Neural crest cell (in vitro differentiated cells): ENCODE results near the gene STRN. TPM values are rescaled to one million over a fixed set of nuclear protein-coding genes. Genes with fewer than 3 reads are reported as not detected.

Source experiments
- DNase-seq: peaks from one replicate; pipeline ENCODE4 v3.0.0; 2021; ENCODE audit warnings: low read depth, mixed read lengths, low spot score
- H3K27ac Mint-ChIP-seq: one replicate; pipeline ENCODE4 v1.8.0; 2021; ENCODE audit warnings: mild to moderate bottlenecking, mixed read lengths; ENCODE audit not compliant: unreplicated experiment
- H3K27me3 Mint-ChIP-seq: 2 replicates; pipeline ENCODE4 v1.8.0; 2021; ENCODE audit warnings: low read depth, mild to moderate bottlenecking, mixed read lengths
- H3K36me3 Mint-ChIP-seq: 2 replicates; pipeline ENCODE4 v1.8.0; 2021; ENCODE audit warnings: low read depth, mild to moderate bottlenecking, mixed read lengths
- H3K4me1 Mint-ChIP-seq: 2 replicates; pipeline ENCODE4 v1.8.0; 2021; ENCODE audit warnings: mixed read lengths
- H3K4me3 Mint-ChIP-seq: one replicate; pipeline ENCODE4 v1.8.0; 2021; ENCODE audit warnings: mild to moderate bottlenecking, mixed read lengths
- H3K9me3 Mint-ChIP-seq: 2 replicates; pipeline ENCODE4 v1.8.0; 2021; ENCODE audit warnings: mixed read lengths
- total RNA-seq: library from RNA; stranded (reverse); gene quantifications from 2 replicates; pipeline ENCODE4 v1.2.1, GENCODE V29; 2021
- TF ChIP-seq, protein P1 (sequence below): fragments of 200-600 bp; sonication (generic); conservative IDR thresholded peaks from 2 replicates; pipeline ENCODE4 v1.5.0; 2021; ENCODE audit warnings: antibody characterized with exemption, mild to moderate bottlenecking

The STRN gene
- total RNA-seq, 1 donor from 2014 or later: 27.2 TPM

DNA sequence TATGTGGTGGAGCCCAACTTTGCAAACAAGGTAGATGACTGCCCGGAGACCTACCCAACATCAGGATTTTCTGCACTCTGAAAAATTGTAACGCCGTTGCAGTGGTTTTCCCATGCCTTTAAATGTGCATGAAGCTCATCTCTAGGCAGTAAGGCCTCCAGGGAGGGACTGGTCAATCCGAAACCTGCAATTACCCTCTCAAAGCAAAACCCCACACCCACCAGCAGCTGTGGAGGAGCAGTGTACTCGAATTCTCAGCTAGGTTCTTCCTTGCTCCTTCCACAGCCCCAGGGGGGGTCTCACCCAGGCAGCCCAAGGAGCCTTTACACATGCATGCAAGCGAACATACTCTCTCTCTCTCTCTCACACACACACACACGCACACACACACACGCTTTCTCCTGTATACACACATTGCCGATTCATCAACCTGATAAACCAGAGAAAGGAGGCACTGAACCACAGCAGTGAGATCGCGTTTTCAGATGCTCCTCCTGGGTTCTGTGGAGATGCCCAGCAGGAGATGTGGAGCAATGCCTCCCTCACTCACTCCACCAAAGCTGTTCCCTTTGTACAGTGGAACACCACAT, 160.6 kb downstream of the STRN start:
- TF ChIP-seq, protein P1, sequence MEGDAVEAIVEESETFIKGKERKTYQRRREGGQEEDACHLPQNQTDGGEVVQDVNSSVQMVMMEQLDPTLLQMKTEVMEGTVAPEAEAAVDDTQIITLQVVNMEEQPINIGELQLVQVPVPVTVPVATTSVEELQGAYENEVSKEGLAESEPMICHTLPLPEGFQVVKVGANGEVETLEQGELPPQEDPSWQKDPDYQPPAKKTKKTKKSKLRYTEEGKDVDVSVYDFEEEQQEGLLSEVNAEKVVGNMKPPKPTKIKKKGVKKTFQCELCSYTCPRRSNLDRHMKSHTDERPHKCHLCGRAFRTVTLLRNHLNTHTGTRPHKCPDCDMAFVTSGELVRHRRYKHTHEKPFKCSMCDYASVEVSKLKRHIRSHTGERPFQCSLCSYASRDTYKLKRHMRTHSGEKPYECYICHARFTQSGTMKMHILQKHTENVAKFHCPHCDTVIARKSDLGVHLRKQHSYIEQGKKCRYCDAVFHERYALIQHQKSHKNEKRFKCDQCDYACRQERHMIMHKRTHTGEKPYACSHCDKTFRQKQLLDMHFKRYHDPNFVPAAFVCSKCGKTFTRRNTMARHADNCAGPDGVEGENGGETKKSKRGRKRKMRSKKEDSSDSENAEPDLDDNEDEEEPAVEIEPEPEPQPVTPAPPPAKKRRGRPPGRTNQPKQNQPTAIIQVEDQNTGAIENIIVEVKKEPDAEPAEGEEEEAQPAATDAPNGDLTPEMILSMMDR: no peak
- no peak for DNase-seq
- H3K4me3 Mint-ChIP-seq: no peak overlapping the region
- H3K4me1 Mint-ChIP-seq: no peaks in the 10 kb centered on the region
- no peak overlapping the region for H3K27ac Mint-ChIP-seq
- H3K36me3 Mint-ChIP-seq: no peaks in the 10 kb centered on the region
- no peaks in the 10 kb centered on the region for H3K27me3 Mint-ChIP-seq
- H3K9me3 Mint-ChIP-seq: peaks cover 7% of the 10 kb centered on the region

DNA sequence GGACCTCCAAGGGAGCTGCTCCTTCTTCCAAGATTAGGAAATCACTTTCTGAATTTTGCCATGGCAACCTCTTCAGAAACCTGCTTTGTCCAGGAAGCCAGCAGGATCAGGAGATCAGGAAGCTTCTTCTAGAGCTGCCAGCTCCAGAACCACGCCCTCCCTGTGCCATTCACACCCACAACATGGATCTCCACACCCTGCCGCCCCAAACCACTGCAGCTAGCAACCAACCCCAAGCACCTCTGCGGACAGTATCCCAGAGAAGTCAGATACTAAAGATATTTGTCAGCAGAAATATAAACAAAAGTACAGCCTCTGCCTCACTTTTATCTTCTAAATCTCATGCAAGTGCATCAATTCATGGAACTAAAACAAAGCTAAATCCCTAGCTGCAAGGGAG, 163.4 kb downstream of the STRN start:
- no peaks in the 10 kb centered on the region for H3K36me3 Mint-ChIP-seq
- TF ChIP-seq, protein P1: no peak
- H3K27me3 Mint-ChIP-seq: no peaks in the 10 kb centered on the region
- H3K4me3 Mint-ChIP-seq: no peak overlapping the region
- H3K9me3 Mint-ChIP-seq: peaks cover 7% of the 10 kb centered on the region
- DNase-seq: no peak
- H3K27ac Mint-ChIP-seq: no peak overlapping the region
- no peaks in the 10 kb centered on the region for H3K4me1 Mint-ChIP-seq

DNA sequence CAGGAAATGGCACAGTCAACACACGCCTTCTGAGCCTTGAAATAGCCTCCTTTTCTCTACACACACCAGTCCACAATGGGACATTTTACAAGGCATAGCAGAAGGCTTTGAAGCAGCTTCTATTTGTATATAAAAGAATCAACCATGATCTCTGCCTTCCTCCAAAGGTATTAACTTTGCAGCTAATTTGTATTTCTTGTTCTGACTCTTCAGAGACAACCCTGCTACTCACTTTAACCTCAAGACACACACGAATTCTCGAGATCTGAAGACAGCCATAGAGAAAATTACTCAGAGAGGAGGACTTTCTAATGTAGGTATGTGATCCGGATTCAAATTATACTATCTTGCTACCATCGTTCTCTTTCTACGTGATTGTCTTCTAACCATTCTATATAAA, 165.2 kb downstream of the STRN start:
- DNase-seq: no peak
- H3K27ac Mint-ChIP-seq: no peak overlapping the region
- H3K4me3 Mint-ChIP-seq: no peak overlapping the region
- H3K4me1 Mint-ChIP-seq: no peaks in the 10 kb centered on the region
- H3K36me3 Mint-ChIP-seq: no peaks in the 10 kb centered on the region
- peaks cover 4% of the 10 kb centered on the region for H3K27me3 Mint-ChIP-seq
- TF ChIP-seq, protein P1: no peak
- H3K9me3 Mint-ChIP-seq: no peaks in the 10 kb centered on the region

GRCh38 chr2:36800381-36800780, 166.0 kb downstream of the STRN start:
- H3K27me3 Mint-ChIP-seq: peaks cover 4% of the 10 kb centered on the region
- no peak overlapping the region for H3K27ac Mint-ChIP-seq
- no peaks in the 10 kb centered on the region for H3K4me1 Mint-ChIP-seq
- no peak for DNase-seq
- no peaks in the 10 kb centered on the region for H3K9me3 Mint-ChIP-seq
- H3K36me3 Mint-ChIP-seq: no peaks in the 10 kb centered on the region
- TF ChIP-seq, protein P1: no peak
- no peak overlapping the region for H3K4me3 Mint-ChIP-seq

- TF ChIP-seq, protein P1: no peak
- H3K36me3 Mint-ChIP-seq: no peaks in the 10 kb centered on the region
- no peak overlapping the region for H3K4me3 Mint-ChIP-seq
- no peaks in the 10 kb centered on the region for H3K4me1 Mint-ChIP-seq
- no peak for DNase-seq
- no peaks in the 10 kb centered on the region for H3K9me3 Mint-ChIP-seq
- peaks cover 4% of the 10 kb centered on the region for H3K27me3 Mint-ChIP-seq
- H3K27ac Mint-ChIP-seq: no peak overlapping the region
Measured at GRCh38 chr2:36798724-36799123, 167.6 kb downstream of the STRN start.
